Dermis blood vessel endothelial cell (primary cell): Measurements from ENCODE around the gene OR8D4. TPM values are rescaled to one million over a fixed set of nuclear protein-coding genes. Genes with fewer than 3 reads are reported as not detected.
"Not testable (repeated sequence)": the region's sequence is repeated elsewhere in the genome, so short reads cannot be mapped to it uniquely, and the experiment has no call there.

Experiments used
- DNase-seq: peaks from one replicate; pipeline ENCODE4 v3.0.0; 2010
- total RNA-seq: library from RNA; depleted of rRNA; stranded (reverse); fragments of >200 nt; gene quantifications from 2 replicates; pipeline ENCODE4 v1.2.3, GENCODE V29; 2014

OR8D4 gene
- not detected in 2 replicates for total RNA-seq

GRCh38 chr11:123901867-123902266, at the start of gene OR8D4:
Gene OR8D4 (plus strand): TSS chr11:123902167. CDS start chr11:123906432, 4,265 bp downstream.
- no peak for DNase-seq

GRCh38 chr11:123852321-123852720, 49.6 kb upstream of the OR8D4 start:
- no peak for DNase-seq

- DNase-seq, result no peak
These were observed 48.9 kb upstream of the OR8D4 start for GRCh38 chr11:123853038-123853437.

- DNase-seq, result peak; percentile 3
These were observed 45.5 kb upstream of the OR8D4 start for GRCh38 chr11:123856444-123856843.

GRCh38 chr11:123859731-123860130, 42.2 kb upstream of the OR8D4 start:
- no peak for DNase-seq

- DNase-seq, result not testable (repeated sequence)
These were observed 36.7 kb upstream of the OR8D4 start for GRCh38 chr11:123865293-123865692.

GRCh38 chr11:123867795-123868194, 34.2 kb upstream of the OR8D4 start:
- DNase-seq, result not testable (repeated sequence)

GRCh38 chr11:123880912-123881311, 21.1 kb upstream of the OR8D4 start:
- no peak for DNase-seq

- DNase-seq, result no peak
These were observed 16.4 kb upstream of the OR8D4 start, which contains the start of gene TMEM225 for GRCh38 chr11:123885570-123885969. Gene TMEM225 (minus strand): TSS chr11:123885670. CDS start chr11:123885425, 245 bp downstream.

GRCh38 chr11:123892031-123892430, 9.9 kb upstream of the OR8D4 start:
- no peak for DNase-seq

GRCh38 chr11:123899792-123900191, 2.2 kb upstream of the OR8D4 start:
- DNase-seq, result no peak

GRCh38 chr11:123903932-123904331, 2.0 kb downstream of the OR8D4 start:
- no peak for DNase-seq

GRCh38 chr11:123904932-123905331, 3.0 kb downstream of the OR8D4 start:
- no peak for DNase-seq

GRCh38 chr11:123905826-123906225, 3.9 kb downstream of the OR8D4 start:
- DNase-seq, result no peak

- no peak for DNase-seq
These were observed 19.0 kb downstream of the OR8D4 start for GRCh38 chr11:123920943-123921342.

- no peak for DNase-seq
These were observed 22.1 kb downstream of the OR8D4 start for GRCh38 chr11:123924027-123924426.

- DNase-seq, result no peak
These were observed 37.4 kb downstream of the OR8D4 start, which contains the start of gene OR4D5 for GRCh38 chr11:123939317-123939716. Gene OR4D5 (plus strand): TSS chr11:123939617. CDS start chr11:123939617, 0 bp downstream.

- DNase-seq, result no peak
These were observed 40.4 kb downstream of the OR8D4 start for GRCh38 chr11:123942413-123942812.

GRCh38 chr11:123943738-123944137, 41.8 kb downstream of the OR8D4 start, which contains the start of gene OR6T1:
Gene OR6T1 (minus strand): TSS chr11:123943838. CDS start chr11:123943838, 0 bp downstream.
- DNase-seq, result no peak

GRCh38 chr11:123945132-123945531, 43.2 kb downstream of the OR8D4 start:
- no peak for DNase-seq

GRCh38 chr11:123956752-123957151, 54.8 kb downstream of the OR8D4 start:
- DNase-seq, result no peak
